HEK293 (cell line): ENCODE data around the gene SS18L1.

Experiments used
- CTCF ChIA-PET: fragments of 350-600 bp; formaldehyde crosslinking; extraction: SDS; loops from one replicate; lab custom pipeline; 2021; ENCODE audit warnings: antibody characterized with exemption; lab: Yijun Ruan, JAX
- POLR2A ChIA-PET: fragments of 300-600 bp; formaldehyde crosslinking; extraction: SDS; loops from one replicate; lab custom pipeline; 2020; ENCODE audit warnings: antibody characterized with exemption, inconsistent platforms; lab: Yijun Ruan, JAX
- H3K27ac ChIP-seq: fragments of 200-500 bp; sonication (Bioruptor generic); 2 replicates; pipeline ENCODE4 v1.5.1; 2014; ENCODE audit warnings: low read depth, low read length, control low read depth, inconsistent platforms; ENCODE audit errors: extremely low read depth
- H3K36me3 ChIP-seq, 2 experiments: fragments of 200-500 bp in 1 of 2; sonication (Bioruptor generic) in 1 of 2; 1 replicate in 1 of 2; 2 replicates in 1 of 2; pipeline ENCODE4 v1.5.1; 2014 to 2017; ENCODE audit warnings: inconsistent platforms in 2 of 2, low read length in 2 of 2; ENCODE audit not compliant: control insufficient read depth in 2 of 2, insufficient read depth in 1 of 2
- H3K4me1 ChIP-seq: fragments of 200-500 bp; sonication (Bioruptor generic); 2 replicates; pipeline ENCODE4 v1.5.1; 2014; ENCODE audit warnings: mild to moderate bottlenecking, low read length, inconsistent platforms; ENCODE audit not compliant: control insufficient read depth, insufficient read depth
- H3K4me3 ChIP-seq: 2 replicates; pipeline ENCODE4 v1.5.1; 2011; ENCODE audit warnings: low read depth, mild to moderate bottlenecking, control low read depth, low read length, moderate library complexity
- H3K9me3 ChIP-seq: fragments of 200-500 bp; sonication (Bioruptor generic); 2 replicates; pipeline ENCODE4 v1.5.1; 2014; ENCODE audit warnings: low read depth, low read length, inconsistent platforms; ENCODE audit not compliant: control insufficient read depth, insufficient read depth
- GLIS2 ChIP-seq: fragments of 450-650 bp; formaldehyde crosslinking; IDR thresholded peaks from 2 replicates; pipeline ENCODE4 v1.5.1; 2016; ENCODE audit warnings: missing biosample characterization, missing genetic modification characterization
- HIC1 ChIP-seq: fragments of 450-650 bp; formaldehyde crosslinking; IDR thresholded peaks from 2 replicates; pipeline ENCODE4 v1.5.1; 2016; ENCODE audit warnings: missing biosample characterization, missing genetic modification characterization
- MYNN ChIP-seq: fragments of 450-650 bp; formaldehyde crosslinking; IDR thresholded peaks from 2 replicates; pipeline ENCODE4 v1.5.1; 2016; ENCODE audit warnings: missing biosample characterization, missing genetic modification characterization, borderline replicate concordance
- ZBTB20 ChIP-seq: fragments of 450-650 bp; formaldehyde crosslinking; IDR thresholded peaks from 2 replicates; pipeline ENCODE4 v1.5.1; 2016; ENCODE audit warnings: missing biosample characterization, missing genetic modification characterization
- ZNF140 ChIP-seq: fragments of 450-650 bp; formaldehyde crosslinking; IDR thresholded peaks from 2 replicates; pipeline ENCODE4 v1.5.1; 2016; ENCODE audit warnings: missing biosample characterization, missing genetic modification characterization
- ZNF221 ChIP-seq: fragments of 450-650 bp; formaldehyde crosslinking; IDR thresholded peaks from 2 replicates; pipeline ENCODE4 v1.5.1; 2017; ENCODE audit warnings: missing biosample characterization, missing genetic modification characterization, borderline replicate concordance
- ZNF341 ChIP-seq: fragments of 450-650 bp; formaldehyde crosslinking; IDR thresholded peaks from 2 replicates; pipeline ENCODE4; 2016; ENCODE audit warnings: low read depth, missing biosample characterization, missing genetic modification characterization
- ZNF391 ChIP-seq: fragments of 450-650 bp; formaldehyde crosslinking; IDR thresholded peaks from 2 replicates; pipeline ENCODE4 v1.5.1; 2016; ENCODE audit warnings: low read depth, missing biosample characterization, missing genetic modification characterization, borderline replicate concordance
- ZNF426 ChIP-seq: fragments of 450-650 bp; formaldehyde crosslinking; IDR thresholded peaks from 2 replicates; pipeline ENCODE4 v1.5.1; 2017; ENCODE audit warnings: missing biosample characterization, missing genetic modification characterization, mild to moderate bottlenecking, inconsistent platforms, moderate library complexity
- ZNF776 ChIP-seq: fragments of 450-650 bp; formaldehyde crosslinking; IDR thresholded peaks from 2 replicates; pipeline ENCODE4 v1.5.0; 2017; ENCODE audit warnings: missing biosample characterization, missing genetic modification characterization, borderline replicate concordance
- ZSCAN4 ChIP-seq: fragments of 450-650 bp; formaldehyde crosslinking; IDR thresholded peaks from 2 replicates; pipeline ENCODE4 v1.5.1; 2017; ENCODE audit warnings: missing biosample characterization, missing genetic modification characterization
- TF ChIP-seq, protein P1 (sequence below): fragments of 450-650 bp; formaldehyde crosslinking; IDR thresholded peaks from 2 replicates; pipeline ENCODE4 v1.5.1; 2016; ENCODE audit warnings: missing biosample characterization, missing genetic modification characterization
- TF ChIP-seq, protein P2 (sequence below): fragments of 450-650 bp; formaldehyde crosslinking; IDR thresholded peaks from 2 replicates; pipeline ENCODE4 v1.5.1; 2017; ENCODE audit warnings: missing biosample characterization, mild to moderate bottlenecking, missing genetic modification characterization, moderate library complexity
- TF ChIP-seq, protein P3 (sequence below): fragments of 450-650 bp; formaldehyde crosslinking; IDR thresholded peaks from 2 replicates; pipeline ENCODE4 v1.5.1; 2016; ENCODE audit warnings: missing biosample characterization, missing genetic modification characterization

SS18L1 gene

GRCh38 chr20:62214067-62214466, 70.5 kb downstream of the SS18L1 start (continued):
- TF ChIP-seq ZNF776 (tag by site-specific recombination) (no peak), ZBTB20 (no peak), HIC1 (no peak), ZNF391 (no peak)
- TF ChIP-seq, protein P1, sequence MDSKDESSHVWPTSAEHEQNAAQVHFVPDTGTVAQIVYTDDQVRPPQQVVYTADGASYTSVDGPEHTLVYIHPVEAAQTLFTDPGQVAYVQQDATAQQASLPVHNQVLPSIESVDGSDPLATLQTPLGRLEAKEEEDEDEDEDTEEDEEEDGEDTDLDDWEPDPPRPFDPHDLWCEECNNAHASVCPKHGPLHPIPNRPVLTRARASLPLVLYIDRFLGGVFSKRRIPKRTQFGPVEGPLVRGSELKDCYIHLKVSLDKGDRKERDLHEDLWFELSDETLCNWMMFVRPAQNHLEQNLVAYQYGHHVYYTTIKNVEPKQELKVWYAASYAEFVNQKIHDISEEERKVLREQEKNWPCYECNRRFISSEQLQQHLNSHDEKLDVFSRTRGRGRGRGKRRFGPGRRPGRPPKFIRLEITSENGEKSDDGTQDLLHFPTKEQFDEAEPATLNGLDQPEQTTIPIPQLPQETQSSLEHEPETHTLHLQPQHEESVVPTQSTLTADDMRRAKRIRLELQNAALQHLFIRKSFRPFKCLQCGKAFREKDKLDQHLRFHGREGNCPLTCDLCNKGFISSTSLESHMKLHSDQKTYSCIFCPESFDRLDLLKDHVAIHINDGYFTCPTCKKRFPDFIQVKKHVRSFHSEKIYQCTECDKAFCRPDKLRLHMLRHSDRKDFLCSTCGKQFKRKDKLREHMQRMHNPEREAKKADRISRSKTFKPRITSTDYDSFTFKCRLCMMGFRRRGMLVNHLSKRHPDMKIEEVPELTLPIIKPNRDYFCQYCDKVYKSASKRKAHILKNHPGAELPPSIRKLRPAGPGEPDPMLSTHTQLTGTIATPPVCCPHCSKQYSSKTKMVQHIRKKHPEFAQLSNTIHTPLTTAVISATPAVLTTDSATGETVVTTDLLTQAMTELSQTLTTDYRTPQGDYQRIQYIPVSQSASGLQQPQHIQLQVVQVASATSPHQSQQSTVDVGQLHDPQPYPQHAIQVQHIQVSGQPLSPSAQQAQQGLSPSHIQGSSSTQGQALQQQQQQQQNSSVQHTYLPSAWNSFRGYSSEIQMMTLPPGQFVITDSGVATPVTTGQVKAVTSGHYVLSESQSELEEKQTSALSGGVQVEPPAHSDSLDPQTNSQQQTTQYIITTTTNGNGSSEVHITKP (tag by site-specific recombination) = no peak
- TF ChIP-seq, protein P2, sequence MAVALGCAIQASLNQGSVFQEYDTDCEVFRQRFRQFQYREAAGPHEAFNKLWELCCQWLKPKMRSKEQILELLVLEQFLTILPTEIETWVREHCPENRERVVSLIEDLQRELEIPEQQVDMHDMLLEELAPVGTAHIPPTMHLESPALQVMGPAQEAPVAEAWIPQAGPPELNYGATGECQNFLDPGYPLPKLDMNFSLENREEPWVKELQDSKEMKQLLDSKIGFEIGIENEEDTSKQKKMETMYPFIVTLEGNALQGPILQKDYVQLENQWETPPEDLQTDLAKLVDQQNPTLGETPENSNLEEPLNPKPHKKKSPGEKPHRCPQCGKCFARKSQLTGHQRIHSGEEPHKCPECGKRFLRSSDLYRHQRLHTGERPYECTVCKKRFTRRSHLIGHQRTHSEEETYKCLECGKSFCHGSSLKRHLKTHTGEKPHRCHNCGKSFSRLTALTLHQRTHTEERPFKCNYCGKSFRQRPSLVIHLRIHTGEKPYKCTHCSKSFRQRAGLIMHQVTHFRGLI (tag by site-specific recombination) = peak; percentile 55; the same call in 1 of the 2 replicates
- TF ChIP-seq, protein P3, sequence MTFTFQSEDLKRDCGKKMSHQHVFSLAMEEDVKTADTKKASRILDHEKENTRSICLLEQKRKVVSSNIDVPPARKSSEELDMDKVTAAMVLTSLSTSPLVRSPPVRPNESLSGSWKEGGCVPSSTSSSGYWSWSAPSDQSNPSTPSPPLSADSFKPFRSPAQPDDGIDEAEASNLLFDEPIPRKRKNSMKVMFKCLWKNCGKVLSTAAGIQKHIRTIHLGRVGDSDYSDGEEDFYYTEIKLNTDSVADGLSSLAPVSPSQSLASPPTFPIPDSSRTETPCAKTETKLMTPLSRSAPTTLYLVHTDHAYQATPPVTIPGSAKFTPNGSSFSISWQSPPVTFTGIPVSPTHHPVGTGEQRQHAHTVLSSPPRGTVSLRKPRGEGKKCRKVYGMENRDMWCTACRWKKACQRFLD = no peak
- TF ChIP-seq, all 188 proteins: peak for 3

- H3K4me3 ChIP-seq = no peak overlapping the region
- TF ChIP-seq MYNN (no peak), GLIS2 (tag by site-specific recombination) (0 out of 2 replicates have a peak, but pooled peaks have one; percentile 17), ZNF221 (no peak), ZNF341 (tag by site-specific recombination) (peak; percentile 84), ZSCAN4 (tag by site-specific recombination) (peak; percentile 51; the same call in 1 of the 2 replicates), ZNF426 (tag by site-specific recombination) (no peak), ZNF140 (tag by site-specific recombination) (no peak)
- no peaks in the 10 kb centered on the region for H3K9me3 ChIP-seq
- H3K27ac ChIP-seq = no peak overlapping the region
- ChIA-PET CTCF (no interaction called here), POLR2A (interaction anchor here (0.5 to 0.8 kb wide), 2 partner anchors 23 to 632 kb away, joined by 3 to 5 read pairs; partner anchors contain the start of gene OSBPL2)
- H3K36me3 ChIP-seq = no peaks in the 10 kb centered on the region
- peaks cover 2% of the 10 kb centered on the region; the same call in 1 of the 2 replicates for H3K4me1 ChIP-seq
Measured at GRCh38 chr20:62215020-62215990, 71.7 kb downstream of the SS18L1 start.
